Fibroblast of villous mesenchyme (primary cell): ENCODE results near the gene RNF10. TPM values are rescaled to one million over a fixed set of nuclear protein-coding genes. Genes with fewer than 3 reads are reported as not detected.
"Not testable (repeated sequence)": the region's sequence is repeated elsewhere in the genome, so short reads cannot be mapped to it uniquely, and the experiment has no call there.

Source experiments
- DNase-seq: peaks from one replicate; pipeline ENCODE4 v3.0.0-alpha.2; 2010; ENCODE audit warnings: low read depth
- H3K4me3 ChIP-seq: 2 replicates; pipeline ENCODE4 v1.5.1; 2011; ENCODE audit warnings: low read depth, mild to moderate bottlenecking, low read length
- CTCF ChIP-seq: IDR thresholded peaks from 2 replicates; pipeline ENCODE4 v1.5.1; 2012; ENCODE audit warnings: low read depth, mild to moderate bottlenecking, low read length; ENCODE audit not compliant: insufficient read depth
- total RNA-seq: library from RNA; depleted of rRNA; stranded (reverse); fragments of >200 nt; gene quantifications from 2 replicates; pipeline ENCODE4 v1.2.3, GENCODE V29; 2012

Gene RNF10
- total RNA-seq, 1 donor, result 175 TPM

GRCh38 chr12:120504587-120504986 lies 29.6 kb upstream of the RNF10 start:
- no peak for TF ChIP-seq CTCF
- DNase-seq, result no peak
- no peak overlapping the region for H3K4me3 ChIP-seq

GRCh38 chr12:120508537-120508936 lies 25.6 kb upstream of the RNF10 start:
- no peak for TF ChIP-seq CTCF
- no peak for DNase-seq
- no peak overlapping the region for H3K4me3 ChIP-seq

GRCh38 chr12:120514002-120514401 lies 20.2 kb upstream of the RNF10 start:
- no peak for TF ChIP-seq CTCF
- H3K4me3 ChIP-seq, result no peak overlapping the region
- DNase-seq, result no peak

- TF ChIP-seq CTCF, result no peak
- no peak for DNase-seq
- no peak overlapping the region for H3K4me3 ChIP-seq
Measured at GRCh38 chr12:120515496-120515895, 18.7 kb upstream of the RNF10 start.

GRCh38 chr12:120519324-120519723 lies 14.8 kb upstream of the RNF10 start:
- DNase-seq, H3K4me3 ChIP-seq: not testable (repeated sequence)

GRCh38 chr12:120522568-120522967 lies 11.6 kb upstream of the RNF10 start:
- no peak overlapping the region for H3K4me3 ChIP-seq
- no peak for TF ChIP-seq CTCF
- DNase-seq, result no peak

GRCh38 chr12:120528861-120529525 lies 5.2 kb upstream of the RNF10 start, which contains the start of gene COQ5:
TSS of gene COQ5 (minus strand) at chr12:120529158. CDS start at chr12:120529141, 17 bp downstream.
- no peak for TF ChIP-seq CTCF
- H3K4me3 ChIP-seq, result peak within 1 kb of the TSS; percentile 60
- DNase-seq, result peak; percentile 88
